ENCODE results near the gene NCR1.
"Not testable (repeated sequence)": the region's sequence is repeated elsewhere in the genome, so short reads cannot be mapped to it uniquely, and the experiment has no call there.

NCR1 gene

GRCh38 chr19:54905803-54906511, at the start of gene NCR1:
Gene NCR1, plus strand, starts transcription at chr19:54906148. Its CDS starts 40 bp downstream, at chr19:54906188.
- no peak for DNase-seq (ENCODE audit: low read depth)

- not testable (repeated sequence) for DNase-seq (ENCODE audit: low read depth)
Measured at GRCh38 chr19:54858476-54858875, 47.5 kb upstream of the NCR1 start.

- not testable (repeated sequence) for DNase-seq (ENCODE audit: low read depth)
Measured at GRCh38 chr19:54859421-54859820, 46.5 kb upstream of the NCR1 start.

- not testable (repeated sequence) for DNase-seq (ENCODE audit: low read depth)
Measured at GRCh38 chr19:54863459-54863858, 42.5 kb upstream of the NCR1 start.

- DNase-seq (ENCODE audit: low read depth): no peak
Measured at GRCh38 chr19:54871696-54872095, 34.3 kb upstream of the NCR1 start.

GRCh38 chr19:54873990-54874389, 32.0 kb upstream of the NCR1 start, which contains the start of gene FCAR:
Gene FCAR, plus strand, starts transcription at chr19:54874235. Its CDS starts 55 bp downstream, at chr19:54874290.
- DNase-seq (ENCODE audit: low read depth): no peak

- DNase-seq (ENCODE audit: low read depth): no peak
Measured at GRCh38 chr19:54875506-54875905, 30.4 kb upstream of the NCR1 start.

- no peak for DNase-seq (ENCODE audit: low read depth)
Measured at GRCh38 chr19:54877471-54877870, 28.5 kb upstream of the NCR1 start.

- no peak for DNase-seq (ENCODE audit: low read depth)
Measured at GRCh38 chr19:54881884-54882283, 24.1 kb upstream of the NCR1 start.

- DNase-seq (ENCODE audit: low read depth): no peak
Measured at GRCh38 chr19:54882758-54883157, 23.2 kb upstream of the NCR1 start.

- no peak for DNase-seq (ENCODE audit: low read depth)
Measured at GRCh38 chr19:54883228-54883627, 22.7 kb upstream of the NCR1 start.

- no peak for DNase-seq (ENCODE audit: low read depth)
Measured at GRCh38 chr19:54888239-54888638, 17.7 kb upstream of the NCR1 start.

GRCh38 chr19:54889566-54889965, 16.4 kb upstream of the NCR1 start:
- no peak for DNase-seq (ENCODE audit: low read depth)

- no peak for DNase-seq (ENCODE audit: low read depth)
Measured at GRCh38 chr19:54893406-54893805, 12.5 kb upstream of the NCR1 start.

- not testable (repeated sequence) for DNase-seq (ENCODE audit: low read depth)
Measured at GRCh38 chr19:54894106-54894505, 11.8 kb upstream of the NCR1 start.

- no peak for DNase-seq (ENCODE audit: low read depth)
Measured at GRCh38 chr19:54896036-54896435, 9.9 kb upstream of the NCR1 start.

GRCh38 chr19:54898685-54899084, 7.3 kb upstream of the NCR1 start:
- DNase-seq (ENCODE audit: low read depth): not testable (repeated sequence)

GRCh38 chr19:54899646-54900045, 6.3 kb upstream of the NCR1 start:
- not testable (repeated sequence) for DNase-seq (ENCODE audit: low read depth)

- not testable (repeated sequence) for DNase-seq (ENCODE audit: low read depth)
Measured at GRCh38 chr19:54901153-54901552, 4.8 kb upstream of the NCR1 start.

- DNase-seq (ENCODE audit: low read depth): no peak
Measured at GRCh38 chr19:54902061-54902460, 3.9 kb upstream of the NCR1 start.

GRCh38 chr19:54903303-54903702, 2.6 kb upstream of the NCR1 start:
- no peak for DNase-seq (ENCODE audit: low read depth)

- DNase-seq (ENCODE audit: low read depth): not testable (repeated sequence)
Measured at GRCh38 chr19:54904261-54904660, 1.7 kb upstream of the NCR1 start.

- no peak for DNase-seq (ENCODE audit: low read depth)
Measured at GRCh38 chr19:54905421-54905802, 536 bp upstream of the NCR1 start.

- DNase-seq (ENCODE audit: low read depth): no peak
Measured at GRCh38 chr19:54906819-54907218, 871 bp downstream of the NCR1 start.
